ENCODE measurements around the gene SAPCD1.

The SAPCD1 gene

DNA sequence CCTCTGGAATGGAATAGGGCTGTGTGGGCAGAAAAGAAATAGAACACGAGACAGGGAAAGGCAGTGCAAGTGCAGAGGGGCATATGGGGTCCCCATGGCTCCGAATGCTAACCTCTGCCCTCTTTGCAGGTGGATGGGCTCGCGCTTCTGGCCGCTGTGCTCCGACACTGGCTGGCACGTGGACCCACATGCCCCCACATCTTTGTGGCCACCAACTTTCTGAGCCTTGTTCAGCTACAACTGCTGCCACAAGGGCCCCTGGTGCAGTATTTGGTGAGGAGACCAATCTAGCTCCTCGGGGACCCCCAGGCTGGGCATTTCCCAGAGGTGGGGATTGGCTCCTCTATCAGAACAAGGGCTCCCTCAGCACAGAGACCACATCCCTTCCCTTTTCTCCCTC is 1.1 kb upstream of the SAPCD1 start:
- Histone ChIP-seq H3K27me3 (ENCODE audit: insufficient read depth, low read length) (no peaks in the 10 kb centered on the region), H3K4me1 (ENCODE audit: control insufficient read depth, insufficient read depth, low read length, unreplicated experiment) (peaks cover 6% of the 10 kb centered on the region), H2AFZ (ENCODE audit: low read length, unreplicated experiment) (no peak overlapping the region), H3K4me3 (ENCODE audit: low read depth, low read length) (no peak overlapping the region), H3K79me2 (ENCODE audit: control insufficient read depth, insufficient read depth, low read length, unreplicated experiment) (no peaks in the 10 kb centered on the region), H3K36me3 (ENCODE audit: insufficient read depth, low read length) (no peaks in the 10 kb centered on the region), H3K27ac (ENCODE audit: low read depth, low read length) (no peak overlapping the region)

DNA sequence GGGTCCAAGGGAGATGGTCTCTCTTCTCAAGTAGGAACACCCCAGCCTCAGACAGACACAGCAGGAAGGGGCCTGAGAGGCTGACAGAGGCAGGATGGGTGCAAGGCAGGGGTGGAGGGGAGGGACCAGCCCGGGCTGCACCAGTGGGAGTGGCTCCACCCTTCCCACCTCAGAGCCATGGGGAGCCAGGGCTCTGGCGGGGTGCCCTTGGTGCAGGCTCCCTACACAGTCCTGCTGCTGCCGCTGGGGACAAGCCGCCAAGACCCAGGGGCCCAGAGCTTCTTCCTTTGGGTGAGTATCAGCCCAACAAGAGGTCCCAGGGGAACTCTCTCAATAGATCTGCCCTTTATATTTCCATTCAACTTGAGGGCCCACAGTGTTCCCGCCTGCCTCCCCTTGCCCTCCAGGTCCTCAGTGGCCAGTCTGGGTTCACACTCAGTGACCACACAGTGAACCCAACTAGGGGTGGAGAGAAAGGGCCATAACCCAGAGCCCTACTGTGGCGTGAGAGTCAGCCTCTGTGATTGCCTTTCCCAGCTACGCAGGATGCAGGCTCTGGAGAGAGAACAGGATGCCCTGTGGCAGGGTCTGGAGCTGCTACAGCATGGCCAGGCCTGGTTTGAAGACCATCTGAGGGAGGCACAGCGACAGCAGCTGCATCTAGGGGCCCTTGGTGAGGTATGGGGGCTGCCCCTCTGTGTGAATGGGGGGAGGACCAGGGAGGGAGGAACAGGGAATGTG is 592 bp downstream of the SAPCD1 start:
- Histone ChIP-seq H3K27me3 (ENCODE audit: insufficient read depth, low read length) (no peaks in the 10 kb centered on the region), H2AFZ (ENCODE audit: low read length, unreplicated experiment) (no peak overlapping the region), H3K36me3 (ENCODE audit: insufficient read depth, low read length) (no peaks in the 10 kb centered on the region), H3K4me1 (ENCODE audit: control insufficient read depth, insufficient read depth, low read length, unreplicated experiment) (peaks cover 6% of the 10 kb centered on the region), H3K79me2 (ENCODE audit: control insufficient read depth, insufficient read depth, low read length, unreplicated experiment) (no peaks in the 10 kb centered on the region), H3K27ac (ENCODE audit: low read depth, low read length) (no peak overlapping the region), H3K4me3 (ENCODE audit: low read depth, low read length) (no peak overlapping the region)

DNA sequence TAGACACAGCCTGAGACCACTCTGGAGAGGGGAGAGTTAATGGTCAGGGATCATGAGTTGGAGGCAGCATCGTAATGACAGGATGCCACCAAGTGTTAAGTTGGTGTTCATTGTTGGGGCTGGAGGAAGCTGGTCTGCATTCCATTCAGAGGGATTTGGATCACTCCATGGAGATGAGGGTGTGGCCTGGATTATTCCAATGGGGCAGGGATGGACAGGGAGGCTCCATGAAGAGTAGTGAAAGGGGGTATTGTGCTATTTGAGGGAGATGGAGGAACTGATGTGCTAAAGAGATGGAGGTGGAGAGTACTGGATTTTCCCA is 1.1 kb downstream of the SAPCD1 start:
- Histone ChIP-seq H3K27ac (ENCODE audit: low read depth, low read length) (no peak overlapping the region), H3K4me1 (ENCODE audit: control insufficient read depth, insufficient read depth, low read length, unreplicated experiment) (peaks cover 6% of the 10 kb centered on the region), H2AFZ (ENCODE audit: low read length, unreplicated experiment) (no peak overlapping the region), H3K36me3 (ENCODE audit: insufficient read depth, low read length) (no peaks in the 10 kb centered on the region), H3K4me3 (ENCODE audit: low read depth, low read length) (no peak overlapping the region), H3K79me2 (ENCODE audit: control insufficient read depth, insufficient read depth, low read length, unreplicated experiment) (no peaks in the 10 kb centered on the region), H3K27me3 (ENCODE audit: insufficient read depth, low read length) (no peaks in the 10 kb centered on the region)

DNA sequence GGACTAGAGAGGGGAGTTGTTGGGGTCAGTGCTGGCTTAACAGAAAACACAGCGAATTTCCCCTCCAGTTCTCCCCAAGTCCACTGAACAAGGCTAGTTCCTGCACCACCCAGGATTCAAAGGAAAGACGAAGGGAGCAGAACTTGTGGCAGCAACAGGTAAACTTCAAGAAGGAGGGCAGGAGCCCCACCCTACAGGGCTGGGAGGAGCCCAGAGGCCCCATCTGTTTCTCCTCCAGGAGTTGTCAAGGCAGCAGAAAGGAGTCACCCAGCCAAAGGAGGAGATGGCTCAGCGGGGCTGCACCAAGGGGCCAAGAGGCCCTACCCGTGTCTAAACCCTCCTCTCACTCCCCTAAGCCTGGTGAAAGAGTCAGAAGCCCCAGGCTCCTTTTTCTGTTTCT is 1.7 kb downstream of the SAPCD1 start:
- H3K4me3 ChIP-seq (ENCODE audit: low read depth, low read length) = no peak overlapping the region
- H3K36me3 ChIP-seq (ENCODE audit: insufficient read depth, low read length) = no peaks in the 10 kb centered on the region
- no peaks in the 10 kb centered on the region for H3K27me3 ChIP-seq (ENCODE audit: insufficient read depth, low read length)
- H3K4me1 ChIP-seq (ENCODE audit: control insufficient read depth, insufficient read depth, low read length, unreplicated experiment) = peaks cover 6% of the 10 kb centered on the region
- H3K79me2 ChIP-seq (ENCODE audit: control insufficient read depth, insufficient read depth, low read length, unreplicated experiment) = no peaks in the 10 kb centered on the region
- H2AFZ ChIP-seq (ENCODE audit: low read length, unreplicated experiment) = no peak overlapping the region
- H3K27ac ChIP-seq (ENCODE audit: low read depth, low read length) = no peak overlapping the region

DNA sequence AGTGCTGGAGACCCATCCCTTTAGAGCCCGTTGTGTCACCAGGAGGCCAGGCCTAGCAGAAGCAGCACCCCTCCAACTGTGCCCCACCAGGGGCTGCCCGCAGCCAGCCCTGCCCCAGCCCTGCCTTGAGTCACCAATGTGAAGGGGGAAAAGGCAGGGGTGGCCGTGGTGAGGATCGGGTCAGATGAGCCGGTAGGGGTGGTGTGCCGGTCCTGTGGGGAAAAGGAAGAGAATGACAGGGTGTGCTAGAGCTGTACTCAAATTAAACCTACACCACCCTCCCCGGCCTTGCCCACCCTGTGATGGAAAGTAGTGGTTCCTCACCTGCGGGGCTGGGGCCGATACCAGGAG is 3.1 kb downstream of the SAPCD1 start:
- H2AFZ ChIP-seq (ENCODE audit: low read length, unreplicated experiment) = no peak overlapping the region
- no peak overlapping the region for H3K4me3 ChIP-seq (ENCODE audit: low read depth, low read length)
- no peaks in the 10 kb centered on the region for H3K79me2 ChIP-seq (ENCODE audit: control insufficient read depth, insufficient read depth, low read length, unreplicated experiment)
- no peaks in the 10 kb centered on the region for H3K27me3 ChIP-seq (ENCODE audit: insufficient read depth, low read length)
- no peak overlapping the region for H3K27ac ChIP-seq (ENCODE audit: low read depth, low read length)
- no peaks in the 10 kb centered on the region for H3K36me3 ChIP-seq (ENCODE audit: insufficient read depth, low read length)
- peaks cover 6% of the 10 kb centered on the region for H3K4me1 ChIP-seq (ENCODE audit: control insufficient read depth, insufficient read depth, low read length, unreplicated experiment)

DNA sequence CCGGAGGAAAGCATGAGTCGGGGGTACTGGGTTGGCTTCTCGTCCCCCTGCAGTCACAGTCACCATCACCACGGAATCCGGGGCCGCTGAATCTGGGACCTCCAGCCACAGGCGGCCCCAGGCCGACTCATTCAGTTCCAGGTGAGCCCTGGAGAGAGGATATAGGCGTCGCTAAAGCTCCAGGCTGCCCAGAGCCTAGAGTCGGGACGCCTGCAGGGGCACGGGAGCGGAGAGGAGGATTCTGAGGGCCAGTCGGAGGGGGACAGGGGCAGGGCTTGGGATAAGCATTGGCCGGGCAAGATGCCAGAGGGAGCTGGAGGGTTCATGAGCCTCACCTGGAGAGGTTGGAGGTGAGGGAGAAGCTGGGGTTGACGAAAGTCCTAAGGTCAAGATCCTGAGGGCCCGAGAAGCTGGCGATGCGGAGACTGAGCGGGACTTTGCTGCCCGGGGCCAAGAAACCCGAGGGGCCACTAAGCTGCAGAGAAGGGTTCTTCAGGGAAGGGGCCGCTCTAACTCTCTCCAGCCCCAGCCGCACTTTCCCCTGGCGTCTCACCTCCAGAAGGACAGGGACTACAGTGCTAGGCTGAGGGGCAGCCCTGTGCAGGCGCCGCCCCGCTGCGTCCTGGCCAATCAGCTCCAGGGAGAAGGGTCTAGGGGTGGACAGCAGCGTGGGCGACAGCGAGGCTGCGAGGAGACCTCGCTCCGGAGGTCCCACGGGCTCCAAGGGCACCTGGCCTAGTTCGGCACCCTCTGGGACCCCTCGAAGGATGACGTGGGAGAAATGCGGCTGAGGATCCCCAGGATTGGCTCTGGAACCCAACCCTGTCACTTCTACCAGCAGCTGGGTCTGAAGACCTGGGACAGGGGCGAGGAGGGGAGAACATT is 3.7 kb downstream of the SAPCD1 start:
- Histone ChIP-seq H3K4me1 (ENCODE audit: control insufficient read depth, insufficient read depth, low read length, unreplicated experiment) (peaks cover 6% of the 10 kb centered on the region), H2AFZ (ENCODE audit: low read length, unreplicated experiment) (peak overlapping the region; percentile 19), H3K4me3 (ENCODE audit: low read depth, low read length) (peak overlapping the region; percentile 34; the same call in 1 of the 2 replicates), H3K27ac (ENCODE audit: low read depth, low read length) (no peak overlapping the region), H3K79me2 (ENCODE audit: control insufficient read depth, insufficient read depth, low read length, unreplicated experiment) (no peaks in the 10 kb centered on the region), H3K36me3 (ENCODE audit: insufficient read depth, low read length) (no peaks in the 10 kb centered on the region), H3K27me3 (ENCODE audit: insufficient read depth, low read length) (no peaks in the 10 kb centered on the region)

DNA sequence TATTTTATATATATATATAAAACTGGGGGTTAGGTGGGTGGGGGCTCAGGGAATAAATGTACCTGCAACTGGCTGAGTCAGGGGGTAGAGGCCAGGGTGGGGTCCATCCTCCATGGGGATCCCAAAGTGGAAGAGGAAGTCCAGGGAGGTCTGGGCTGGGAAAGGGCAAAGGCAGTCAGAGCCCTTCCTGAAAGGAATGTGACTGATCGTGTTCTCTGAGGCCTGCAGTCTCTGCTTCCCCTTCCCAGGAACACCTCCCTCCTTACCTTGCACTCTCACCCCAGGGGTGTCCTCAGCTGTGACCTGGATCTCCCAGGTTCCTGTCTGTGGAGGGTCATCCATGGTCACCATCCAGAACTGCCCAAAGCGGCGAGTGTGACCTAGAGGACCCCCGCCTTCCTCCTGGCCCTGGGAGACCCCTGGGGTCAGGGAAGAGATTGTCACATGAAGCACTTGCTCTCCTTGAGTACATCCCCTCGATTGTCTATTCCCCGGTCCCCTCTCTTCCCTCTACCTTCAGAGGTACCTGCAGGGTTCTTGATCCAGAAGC is 4.7 kb downstream of the SAPCD1 start:
- Histone ChIP-seq H2AFZ (ENCODE audit: low read length, unreplicated experiment) (no peak overlapping the region), H3K79me2 (ENCODE audit: control insufficient read depth, insufficient read depth, low read length, unreplicated experiment) (no peaks in the 10 kb centered on the region), H3K4me3 (ENCODE audit: low read depth, low read length) (no peak overlapping the region), H3K4me1 (ENCODE audit: control insufficient read depth, insufficient read depth, low read length, unreplicated experiment) (peaks cover 6% of the 10 kb centered on the region), H3K36me3 (ENCODE audit: insufficient read depth, low read length) (no peaks in the 10 kb centered on the region), H3K27me3 (ENCODE audit: insufficient read depth, low read length) (no peaks in the 10 kb centered on the region), H3K27ac (ENCODE audit: low read depth, low read length) (no peak overlapping the region)

DNA sequence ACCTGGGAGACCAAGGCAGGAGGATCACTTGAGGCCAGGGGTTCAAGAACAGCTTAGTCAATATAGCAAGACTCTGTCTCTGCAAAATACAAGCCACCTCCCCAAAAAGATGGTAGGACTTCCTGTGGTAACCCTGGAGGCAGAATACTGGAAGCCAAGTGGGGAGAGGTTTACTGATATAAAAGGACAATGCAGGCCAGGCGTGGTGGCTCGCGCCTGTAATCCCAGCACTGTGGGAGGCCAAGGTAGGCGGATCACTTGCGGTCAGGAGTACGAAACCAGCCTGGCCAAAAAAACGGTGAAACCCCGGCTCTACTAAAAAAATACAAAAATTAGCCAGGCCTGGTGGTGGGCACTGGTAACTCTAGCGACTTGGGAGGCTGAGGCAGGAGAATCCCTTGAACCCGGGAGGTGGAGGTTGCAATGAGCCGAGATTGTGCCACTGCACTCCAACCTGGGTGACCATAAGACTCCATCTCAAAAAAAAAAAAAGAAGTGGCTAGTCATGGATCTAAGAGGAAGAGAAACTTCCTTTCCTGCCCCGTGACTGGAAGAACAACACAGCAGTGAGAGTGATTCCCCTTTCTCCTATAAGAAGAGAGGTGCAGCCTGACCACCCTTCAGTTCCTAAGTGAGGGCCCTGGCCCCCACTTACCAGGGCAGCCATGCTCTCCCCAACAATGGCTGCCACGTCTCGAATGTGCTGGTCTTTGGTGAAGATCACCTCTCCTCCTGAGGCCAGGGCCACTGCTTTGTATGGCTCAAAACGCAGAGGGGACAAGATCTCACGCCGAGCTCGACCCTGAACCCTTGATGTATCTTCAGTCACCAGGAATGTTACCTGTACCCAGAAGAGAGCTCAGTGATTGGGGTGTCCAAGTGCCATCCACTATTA is 6.2 kb downstream of the SAPCD1 start:
- Histone ChIP-seq H3K4me3 (ENCODE audit: low read depth, low read length) (no peak overlapping the region), H3K27ac (ENCODE audit: low read depth, low read length) (no peak overlapping the region), H3K27me3 (ENCODE audit: insufficient read depth, low read length) (no peaks in the 10 kb centered on the region), H3K79me2 (ENCODE audit: control insufficient read depth, insufficient read depth, low read length, unreplicated experiment) (no peaks in the 10 kb centered on the region), H2AFZ (ENCODE audit: low read length, unreplicated experiment) (no peak overlapping the region), H3K4me1 (ENCODE audit: control insufficient read depth, insufficient read depth, low read length, unreplicated experiment) (no peaks in the 10 kb centered on the region), H3K36me3 (ENCODE audit: insufficient read depth, low read length) (no peaks in the 10 kb centered on the region)

DNA sequence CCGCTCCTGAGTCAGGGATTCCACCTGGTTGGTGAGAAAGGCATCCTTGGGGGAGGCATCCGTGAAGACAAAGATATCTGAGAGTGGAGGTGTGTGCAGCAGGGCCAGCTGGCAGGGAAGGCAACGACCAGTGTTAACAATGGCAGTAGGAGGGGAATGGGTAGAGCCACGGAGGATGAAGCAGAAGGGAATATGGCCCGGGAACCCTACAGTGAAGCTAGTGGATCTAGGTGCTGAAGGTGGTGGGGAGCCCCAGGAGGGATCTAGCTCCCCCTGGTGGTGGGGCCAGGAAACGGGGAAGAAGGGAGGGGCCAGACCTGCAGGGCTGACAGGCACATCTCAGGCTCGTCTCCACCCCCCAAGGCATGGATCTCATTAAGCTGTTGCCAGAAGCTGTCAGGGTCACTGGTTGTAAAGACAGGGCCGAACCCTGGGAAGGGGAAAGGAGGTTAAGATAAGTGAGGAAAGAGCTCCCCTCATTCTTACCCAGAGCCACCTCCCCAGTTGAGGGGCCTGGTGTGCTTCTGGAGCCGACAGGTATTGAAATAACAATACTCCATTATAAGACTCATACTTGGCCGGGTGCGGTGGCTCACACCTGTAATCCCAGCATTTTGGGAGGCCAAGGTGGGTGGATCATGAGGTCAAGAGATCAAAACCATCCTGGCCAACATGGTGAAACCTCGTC is 7.4 kb downstream of the SAPCD1 start:
- no peak overlapping the region for H3K27ac ChIP-seq (ENCODE audit: low read depth, low read length)
- H3K36me3 ChIP-seq (ENCODE audit: insufficient read depth, low read length) = no peaks in the 10 kb centered on the region
- H3K4me3 ChIP-seq (ENCODE audit: low read depth, low read length) = no peak overlapping the region
- H3K27me3 ChIP-seq (ENCODE audit: insufficient read depth, low read length) = no peaks in the 10 kb centered on the region
- no peak overlapping the region for H2AFZ ChIP-seq (ENCODE audit: low read length, unreplicated experiment)
- H3K4me1 ChIP-seq (ENCODE audit: control insufficient read depth, insufficient read depth, low read length, unreplicated experiment) = no peaks in the 10 kb centered on the region
- H3K79me2 ChIP-seq (ENCODE audit: control insufficient read depth, insufficient read depth, low read length, unreplicated experiment) = no peaks in the 10 kb centered on the region

DNA sequence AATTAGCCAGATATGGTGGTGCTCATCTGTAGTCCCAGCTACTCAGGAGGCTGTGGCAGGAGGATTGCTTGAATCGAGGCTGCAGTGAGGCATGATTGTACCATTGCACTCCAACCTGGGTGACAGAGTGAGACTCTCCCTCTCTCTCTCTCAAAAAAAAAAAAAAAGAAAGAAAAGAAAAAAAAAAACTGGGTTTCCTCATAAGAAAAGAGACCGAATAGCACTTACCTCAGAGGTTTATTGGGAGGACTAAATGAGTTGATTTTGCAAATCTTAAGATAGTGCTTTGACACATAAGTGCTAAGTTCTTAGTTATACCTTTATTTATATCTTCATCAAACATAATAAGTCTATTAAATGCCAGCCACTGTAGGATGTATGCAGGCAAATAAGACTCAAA is 8.4 kb downstream of the SAPCD1 start:
- Histone ChIP-seq H3K27ac (ENCODE audit: low read depth, low read length) (no peak overlapping the region), H3K36me3 (ENCODE audit: insufficient read depth, low read length) (no peaks in the 10 kb centered on the region), H3K27me3 (ENCODE audit: insufficient read depth, low read length) (no peaks in the 10 kb centered on the region), H3K4me3 (ENCODE audit: low read depth, low read length) (no peak overlapping the region), H3K4me1 (ENCODE audit: control insufficient read depth, insufficient read depth, low read length, unreplicated experiment) (no peaks in the 10 kb centered on the region), H3K79me2 (ENCODE audit: control insufficient read depth, insufficient read depth, low read length, unreplicated experiment) (no peaks in the 10 kb centered on the region), H2AFZ (ENCODE audit: low read length, unreplicated experiment) (no peak overlapping the region)
